ENCODE data around the gene KCNG4. TPM values are rescaled to one million over a fixed set of nuclear protein-coding genes. Genes with fewer than 3 reads are reported as not detected.

Gene KCNG4
- polyA plus RNA-seq, 3 donors = not detected

DNA sequence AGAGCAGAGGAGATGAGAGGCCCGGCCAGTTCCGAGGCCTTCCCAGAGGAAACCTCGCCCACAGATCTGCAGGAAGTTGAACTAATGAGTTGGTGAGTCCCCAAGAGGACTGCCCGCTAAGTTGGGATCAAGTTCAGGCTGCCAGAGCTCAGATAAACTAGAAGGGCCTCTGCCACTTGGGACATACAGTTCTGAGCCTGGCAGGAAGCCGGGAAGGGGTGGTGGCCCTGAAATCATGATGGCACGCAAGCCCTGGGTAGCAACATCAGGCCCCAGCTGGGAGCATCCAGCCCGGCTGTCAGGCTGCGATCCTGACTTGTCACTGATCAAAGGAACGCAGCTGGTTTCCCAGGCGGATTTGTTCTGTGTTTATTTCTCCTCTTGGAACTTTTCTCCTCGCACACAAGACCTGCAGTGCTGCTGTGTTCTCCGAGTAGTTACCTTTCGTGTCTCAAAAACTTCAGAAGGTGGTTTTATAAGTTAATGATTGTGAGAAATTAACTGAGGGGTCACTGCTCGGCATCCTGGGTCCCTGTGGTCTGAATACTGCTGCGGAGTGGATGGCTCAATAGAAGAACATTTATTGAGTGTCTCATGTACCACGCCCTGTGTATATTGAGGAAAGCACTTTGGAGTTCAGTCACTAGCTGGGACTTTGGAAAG lies 46.9 kb upstream of the KCNG4 start:
- Mint-ChIP-seq H3K27me3 (ENCODE audit: low read depth in 3 of 3) (peaks cover 7 to 18% (median 8%) of the 10 kb centered on the region in 3 donors), H3K36me3 (no peaks in the 10 kb centered on the region), H3K4me3 (no peak overlapping the region), H3K4me1 (peaks cover 3% of the 10 kb centered on the region), H3K27ac (no peak overlapping the region), H3K9me3 (no peaks in the 10 kb centered on the region)
- H3K36me3 ChIP-seq (replicated peaks in 1 of 2; ENCODE audit: control insufficient read depth in 1 of 2, insufficient read depth in 2 of 2, low read length in 2 of 2) = no peaks in the 10 kb centered on the region
- DNase-seq = no peak
- H3K4me3 ChIP-seq (replicated peaks in 1 of 3; ENCODE audit: low read depth in 2 of 3, low read length in 3 of 3) = no peak overlapping the region
- no peaks in the 10 kb centered on the region for H3K9me3 ChIP-seq (replicated peaks in 1 of 2; ENCODE audit: control insufficient read depth in 1 of 2, insufficient read depth in 1 of 2, low read length in 2 of 2)
- no peak overlapping the region for H3K4me2 ChIP-seq (replicated peaks; ENCODE audit: extremely low read depth, low read length, poor library complexity, severe bottlenecking)
- no peak overlapping the region for H3K27ac ChIP-seq (ENCODE audit: low read depth in 1 of 2, low read length in 2 of 2)
- H3K27me3 ChIP-seq (ENCODE audit: control insufficient read depth in 2 of 2, insufficient read depth in 2 of 2, low read length in 2 of 2) = no peaks in the 10 kb centered on the region
- H3K4me1 ChIP-seq (ENCODE audit: control insufficient read depth in 1 of 2, insufficient read depth in 2 of 2, low read length in 2 of 2) = no peaks in the 10 kb centered on the region
- 68% methylated on average over 14 of the region's 16 CpGs for WGBS (ENCODE audit: insufficient coverage)
- no peak overlapping the region for H2AFZ ChIP-seq (ENCODE audit: insufficient read depth, low read depth, low read length, poor library complexity, severe bottlenecking)
- H3K9ac ChIP-seq (ENCODE audit: insufficient read depth, low read length, poor library complexity, severe bottlenecking) = no peak overlapping the region
- intact Hi-C loops (cut with micrococcal nuclease) = no loop called here
- H4K20me1 ChIP-seq (ENCODE audit: insufficient read depth, low read length) = no peaks in the 10 kb centered on the region
- H3K79me2 ChIP-seq (ENCODE audit: insufficient read depth, low read length) = no peaks in the 10 kb centered on the region
- TF ChIP-seq CTCF (IDR thresholded peaks at IDR 0.05) = no peak

- TF ChIP-seq CTCF (IDR thresholded peaks at IDR 0.05) = no peak
- Mint-ChIP-seq H3K9me3 (no peaks in the 10 kb centered on the region), H3K4me3 (no peak overlapping the region), H3K27ac (no peak overlapping the region), H3K4me1 (peaks cover 3% of the 10 kb centered on the region), H3K27me3 (ENCODE audit: low read depth in 3 of 3) (peaks cover 8 to 16% (median 9%) of the 10 kb centered on the region in 3 donors), H3K36me3 (no peaks in the 10 kb centered on the region)
- Histone ChIP-seq H4K20me1 (ENCODE audit: insufficient read depth, low read length) (no peaks in the 10 kb centered on the region), H3K4me3 (replicated peaks in 1 of 3; ENCODE audit: low read depth in 2 of 3, low read length in 3 of 3) (no peak overlapping the region), H3K36me3 (replicated peaks in 1 of 2; ENCODE audit: control insufficient read depth in 1 of 2, insufficient read depth in 2 of 2, low read length in 2 of 2) (no peaks in the 10 kb centered on the region), H3K27ac (ENCODE audit: low read depth in 1 of 2, low read length in 2 of 2) (no peak overlapping the region), H3K9ac (ENCODE audit: insufficient read depth, low read length, poor library complexity, severe bottlenecking) (no peak overlapping the region), H3K27me3 (ENCODE audit: control insufficient read depth in 2 of 2, insufficient read depth in 2 of 2, low read length in 2 of 2) (no peaks in the 10 kb centered on the region), H2AFZ (ENCODE audit: insufficient read depth, low read depth, low read length, poor library complexity, severe bottlenecking) (no peak overlapping the region), H3K9me3 (replicated peaks in 1 of 2; ENCODE audit: control insufficient read depth in 1 of 2, insufficient read depth in 1 of 2, low read length in 2 of 2) (no peaks in the 10 kb centered on the region), H3K4me2 (replicated peaks; ENCODE audit: extremely low read depth, low read length, poor library complexity, severe bottlenecking) (no peak overlapping the region), H3K79me2 (ENCODE audit: insufficient read depth, low read length) (no peaks in the 10 kb centered on the region), H3K4me1 (ENCODE audit: control insufficient read depth in 1 of 2, insufficient read depth in 2 of 2, low read length in 2 of 2) (no peaks in the 10 kb centered on the region)
- intact Hi-C loops (cut with micrococcal nuclease) = no loop called here
- DNase-seq = no peak
- 72% methylated on average over 10 of the region's 13 CpGs for WGBS (ENCODE audit: insufficient coverage)
Measured at GRCh38 chr16:84284154-84284722, 44.4 kb upstream of the KCNG4 start.
